ENCODE results near the gene STIL. TPM values are rescaled to one million over a fixed set of nuclear protein-coding genes. Genes with fewer than 3 reads are reported as not detected.
"Not testable (repeated sequence)": the region's sequence is repeated elsewhere in the genome, so short reads cannot be mapped to it uniquely, and the experiment has no call there.

The STIL gene
- total RNA-seq, 1 donor from 2014 or later: 1.8 TPM

- no peak for DNase-seq (ENCODE audit: low spot score)
These were observed 9.7 kb upstream of the STIL start for GRCh38 chr1:47323599-47324031.

GRCh38 chr1:47319968-47320367 lies 6.0 kb upstream of the STIL start:
- DNase-seq (ENCODE audit: low spot score): not testable (repeated sequence)

GRCh38 chr1:47317841-47318240 lies 3.9 kb upstream of the STIL start:
- DNase-seq (ENCODE audit: low spot score): no peak

- DNase-seq (ENCODE audit: low spot score): no peak
These were observed 4.5 kb downstream of the STIL start for GRCh38 chr1:47309427-47309826.

- DNase-seq (ENCODE audit: low spot score): no peak
These were observed 11.5 kb downstream of the STIL start for GRCh38 chr1:47302472-47302871.

- DNase-seq (ENCODE audit: low spot score): no peak
These were observed 15.8 kb downstream of the STIL start for GRCh38 chr1:47298025-47298699.

- DNase-seq (ENCODE audit: low spot score): no peak
These were observed 18.4 kb downstream of the STIL start for GRCh38 chr1:47295579-47295978.

- not testable (repeated sequence) for DNase-seq (ENCODE audit: low spot score)
These were observed 19.1 kb downstream of the STIL start for GRCh38 chr1:47294863-47295262.

- not testable (repeated sequence) for DNase-seq (ENCODE audit: low spot score)
These were observed 25.8 kb downstream of the STIL start for GRCh38 chr1:47288116-47288515.

- no peak for DNase-seq (ENCODE audit: low spot score)
These were observed 33.8 kb downstream of the STIL start for GRCh38 chr1:47280142-47280541.

GRCh38 chr1:47276850-47277249 lies 37.1 kb downstream of the STIL start:
- no peak for DNase-seq (ENCODE audit: low spot score)

- not testable (repeated sequence) for DNase-seq (ENCODE audit: low spot score)
These were observed 38.1 kb downstream of the STIL start for GRCh38 chr1:47275811-47276210.

- not testable (repeated sequence) for DNase-seq (ENCODE audit: low spot score)
These were observed 48.4 kb downstream of the STIL start for GRCh38 chr1:47265529-47265928.

GRCh38 chr1:47262787-47263413 lies 51.0 kb downstream of the STIL start:
- DNase-seq (ENCODE audit: low spot score): no peak

GRCh38 chr1:47257224-47257623 lies 56.7 kb downstream of the STIL start:
- DNase-seq (ENCODE audit: low spot score): no peak

GRCh38 chr1:47252795-47253194 lies 61.2 kb downstream of the STIL start:
- DNase-seq (ENCODE audit: low spot score): no peak

GRCh38 chr1:47252369-47252768 lies 61.6 kb downstream of the STIL start:
- DNase-seq (ENCODE audit: low spot score): no peak

GRCh38 chr1:47249755-47250154 lies 64.2 kb downstream of the STIL start:
- DNase-seq (ENCODE audit: low spot score): no peak

GRCh38 chr1:47244339-47244862 lies 69.5 kb downstream of the STIL start:
- DNase-seq (ENCODE audit: low spot score): no peak

- no peak for DNase-seq (ENCODE audit: low spot score)
These were observed 70.0 kb downstream of the STIL start for GRCh38 chr1:47243910-47244309.

GRCh38 chr1:47241114-47242113 lies 72.5 kb downstream of the STIL start:
- DNase-seq (ENCODE audit: low spot score): no peak

Data from mesenteric fat pad (tissue), 1 donor.